ENCODE data around the gene MTURN.

The MTURN gene

GRCh38 chr7:30149640-30150272 is 15.0 kb downstream of the MTURN start:
- TF ChIP-seq, protein P1, sequence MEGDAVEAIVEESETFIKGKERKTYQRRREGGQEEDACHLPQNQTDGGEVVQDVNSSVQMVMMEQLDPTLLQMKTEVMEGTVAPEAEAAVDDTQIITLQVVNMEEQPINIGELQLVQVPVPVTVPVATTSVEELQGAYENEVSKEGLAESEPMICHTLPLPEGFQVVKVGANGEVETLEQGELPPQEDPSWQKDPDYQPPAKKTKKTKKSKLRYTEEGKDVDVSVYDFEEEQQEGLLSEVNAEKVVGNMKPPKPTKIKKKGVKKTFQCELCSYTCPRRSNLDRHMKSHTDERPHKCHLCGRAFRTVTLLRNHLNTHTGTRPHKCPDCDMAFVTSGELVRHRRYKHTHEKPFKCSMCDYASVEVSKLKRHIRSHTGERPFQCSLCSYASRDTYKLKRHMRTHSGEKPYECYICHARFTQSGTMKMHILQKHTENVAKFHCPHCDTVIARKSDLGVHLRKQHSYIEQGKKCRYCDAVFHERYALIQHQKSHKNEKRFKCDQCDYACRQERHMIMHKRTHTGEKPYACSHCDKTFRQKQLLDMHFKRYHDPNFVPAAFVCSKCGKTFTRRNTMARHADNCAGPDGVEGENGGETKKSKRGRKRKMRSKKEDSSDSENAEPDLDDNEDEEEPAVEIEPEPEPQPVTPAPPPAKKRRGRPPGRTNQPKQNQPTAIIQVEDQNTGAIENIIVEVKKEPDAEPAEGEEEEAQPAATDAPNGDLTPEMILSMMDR (IDR thresholded peaks at IDR 0.05; ENCODE audit: borderline replicate concordance, insufficient read depth, low read depth, low read length): no peak
- H3K4me3 ChIP-seq (ENCODE audit: low read depth, low read length): no peak overlapping the region

GRCh38 chr7:30150711-30151110 is 15.9 kb downstream of the MTURN start:
- TF ChIP-seq, protein P1 (IDR thresholded peaks at IDR 0.05; ENCODE audit: borderline replicate concordance, insufficient read depth, low read depth, low read length): no peak
- H3K4me3 ChIP-seq (ENCODE audit: low read depth, low read length): no peak overlapping the region

DNA sequence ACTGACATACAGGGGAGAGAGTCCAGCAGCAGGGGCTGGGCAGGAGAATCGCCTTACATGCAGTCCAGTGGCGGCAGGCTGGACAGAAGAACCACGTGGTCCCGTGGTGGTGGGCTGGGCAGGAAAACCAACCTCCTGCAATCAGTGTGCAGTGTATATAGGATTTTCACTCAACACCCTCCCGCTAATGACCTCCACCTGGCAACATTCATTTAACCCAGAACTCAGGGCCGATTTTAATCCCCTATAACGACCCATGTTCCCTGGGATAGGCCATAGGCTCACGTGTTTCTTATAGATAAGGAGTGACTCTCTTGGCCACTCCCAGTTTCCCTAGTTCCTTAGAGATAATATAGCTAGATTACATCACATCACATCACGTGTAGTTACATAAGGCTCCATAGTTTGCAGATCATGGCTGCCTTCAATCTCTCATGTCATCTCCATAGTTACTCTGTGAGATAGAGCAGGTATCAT is 19.4 kb downstream of the MTURN start:
- H3K4me3 ChIP-seq (ENCODE audit: low read depth, low read length): no peak overlapping the region
- TF ChIP-seq, protein P1 (IDR thresholded peaks at IDR 0.05; ENCODE audit: borderline replicate concordance, insufficient read depth, low read depth, low read length): no peak

DNA sequence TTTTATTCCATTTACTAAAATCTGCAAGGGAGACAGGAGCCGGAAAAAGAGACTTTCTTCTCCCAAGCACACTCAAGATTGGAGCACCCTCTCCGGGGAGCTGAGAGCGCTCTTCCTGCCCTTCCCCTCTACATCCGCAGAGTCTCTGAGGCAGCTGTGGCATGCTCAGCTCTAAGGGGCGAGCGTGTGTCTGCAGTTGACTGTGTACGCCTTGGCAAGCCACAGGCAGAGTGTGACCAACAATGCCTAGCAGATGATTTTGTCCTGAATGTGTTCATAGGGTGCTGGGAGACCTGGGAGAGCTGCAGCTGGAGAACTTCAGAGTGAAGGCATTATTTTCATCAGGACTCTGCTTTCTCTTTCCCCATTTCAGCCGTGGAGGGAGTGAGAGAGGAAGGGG is 20.7 kb downstream of the MTURN start:
- H3K4me3 ChIP-seq (ENCODE audit: low read depth, low read length): no peak overlapping the region
- TF ChIP-seq, protein P1 (IDR thresholded peaks at IDR 0.05; ENCODE audit: borderline replicate concordance, insufficient read depth, low read depth, low read length): no peak

DNA sequence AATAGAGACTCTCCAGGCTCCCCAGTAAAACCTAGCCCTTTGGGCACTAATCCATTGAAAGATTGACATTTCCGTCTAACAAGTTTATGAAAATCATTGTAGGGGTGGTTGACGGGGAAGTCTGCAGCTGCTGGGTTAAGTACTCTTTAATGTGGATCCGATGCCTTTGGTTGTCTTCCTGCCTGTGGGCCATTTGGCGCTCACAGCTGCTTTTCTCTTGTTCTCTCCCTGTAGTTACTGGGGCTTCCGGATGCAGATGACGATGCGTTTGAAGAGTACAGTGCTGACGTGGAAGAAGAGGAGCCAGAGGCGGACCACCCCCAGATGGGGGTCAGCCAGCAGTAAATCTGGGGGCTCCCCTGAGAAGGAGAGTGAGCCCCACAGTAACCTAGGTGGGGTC is 22.4 kb downstream of the MTURN start:
- TF ChIP-seq, protein P1 (IDR thresholded peaks at IDR 0.05; ENCODE audit: borderline replicate concordance, insufficient read depth, low read depth, low read length): no peak

DNA sequence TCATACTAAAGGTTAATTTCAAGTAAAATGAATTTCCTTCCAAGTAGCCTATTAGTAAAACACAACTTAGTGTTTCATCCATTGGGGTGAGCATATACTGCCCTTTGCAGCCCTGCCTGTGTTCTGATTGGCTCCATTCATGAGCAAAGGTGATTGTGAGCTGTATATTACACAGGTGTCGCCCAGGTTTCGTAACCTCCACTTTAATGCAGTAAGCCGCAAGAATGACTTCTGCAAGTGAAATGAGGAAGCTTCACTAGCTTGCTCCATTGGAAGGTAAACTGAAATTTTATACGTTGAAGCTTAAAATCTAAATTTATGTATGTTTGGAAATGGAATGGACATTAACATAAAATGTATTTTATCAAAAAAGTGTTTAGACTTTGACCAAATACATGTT is 24.4 kb downstream of the MTURN start:
- H3K4me3 ChIP-seq (ENCODE audit: low read depth, low read length): no peak overlapping the region

More for the DNA sequence above, 22.4 kb downstream of the MTURN start:
- H3K4me3 ChIP-seq (ENCODE audit: low read depth, low read length): no peak overlapping the region

More for the DNA sequence above, 24.4 kb downstream of the MTURN start:
- TF ChIP-seq, protein P1 (IDR thresholded peaks at IDR 0.05; ENCODE audit: borderline replicate concordance, insufficient read depth, low read depth, low read length): no peak

All from GM12875 (cell line).